GM06990 (cell line): ENCODE measurements around the gene CEP164.

Experiments used
- DNase-seq: peaks from one replicate; pipeline ENCODE4 v3.0.0-alpha.2; 2011; ENCODE audit not compliant: insufficient read length; ENCODE audit errors: extremely low read depth
- H3K27me3 ChIP-seq: replicated peaks from 2 replicates; pipeline ENCODE4 v1.6.0; 2011; ENCODE audit warnings: low read length; ENCODE audit not compliant: control insufficient read depth, insufficient read depth
- H3K36me3 ChIP-seq: 2 replicates; pipeline ENCODE4 v1.5.1; 2011; ENCODE audit warnings: low read length; ENCODE audit not compliant: control insufficient read depth, insufficient read depth
- H3K4me3 ChIP-seq: replicated peaks from 2 replicates; pipeline ENCODE4 v1.5.1; 2011; ENCODE audit warnings: low read depth, mild to moderate bottlenecking, control low read depth, low read length
- CTCF ChIP-seq: IDR thresholded peaks from 2 replicates; pipeline ENCODE4 v1.5.1; 2011; ENCODE audit warnings: low read length, control low read depth, mild to moderate bottlenecking, inconsistent platforms; ENCODE audit not compliant: insufficient read depth, poor library complexity, severe bottlenecking

The CEP164 gene

GRCh38 chr11:117407016-117407415 lies 79.4 kb downstream of the CEP164 start:
- H3K36me3 ChIP-seq, result peaks cover 20% of the 10 kb centered on the region
- no peak for DNase-seq
- TF ChIP-seq CTCF, result no peak
- H3K4me3 ChIP-seq, result no peak overlapping the region
- H3K27me3 ChIP-seq, result no peaks in the 10 kb centered on the region

DNA sequence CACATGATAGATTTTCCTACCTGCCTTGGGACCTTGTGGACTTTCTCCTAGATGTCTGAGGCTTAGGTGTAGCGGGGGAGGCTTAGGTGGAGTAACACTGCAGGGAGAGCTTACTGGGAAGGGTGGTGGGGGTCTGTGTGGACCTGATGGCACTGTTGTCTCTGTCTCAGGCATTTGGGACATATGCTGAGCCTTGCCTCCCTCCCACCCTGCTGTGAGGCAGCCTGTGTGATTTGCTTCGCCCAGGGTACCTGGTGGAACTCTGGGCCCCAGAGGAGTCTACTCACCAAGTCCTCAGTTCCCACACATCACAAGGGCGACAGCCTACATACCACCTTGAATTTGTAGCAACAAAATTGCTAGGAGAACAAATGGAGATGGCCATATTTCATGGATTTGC lies 80.7 kb downstream of the CEP164 start:
- no peak for DNase-seq
- H3K36me3 ChIP-seq, result peaks cover 20% of the 10 kb centered on the region
- H3K27me3 ChIP-seq, result no peaks in the 10 kb centered on the region
- H3K4me3 ChIP-seq, result no peak overlapping the region
- no peak for TF ChIP-seq CTCF

DNA sequence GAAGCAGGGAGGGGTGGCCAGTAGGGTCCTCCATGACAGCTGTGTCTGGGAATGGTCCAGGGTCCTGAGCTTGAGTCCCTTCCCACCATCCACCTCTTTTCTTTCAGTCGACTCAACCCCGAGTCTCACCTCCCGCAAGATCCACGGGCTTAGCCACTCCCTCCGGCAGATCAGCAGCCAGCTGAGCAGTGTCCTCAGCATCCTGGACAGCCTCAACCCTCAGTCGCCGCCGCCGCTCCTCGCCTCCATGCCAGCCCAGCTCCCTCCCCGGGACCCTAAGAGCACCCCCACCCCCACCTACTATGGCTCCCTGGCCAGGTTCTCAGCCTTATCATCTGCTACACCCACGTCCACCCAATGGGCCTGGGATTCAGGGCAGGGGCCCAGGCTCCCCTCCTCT lies 81.9 kb downstream of the CEP164 start:
- H3K4me3 ChIP-seq, result no peak overlapping the region
- H3K36me3 ChIP-seq, result peaks cover 20% of the 10 kb centered on the region
- no peak for TF ChIP-seq CTCF
- no peak for DNase-seq
- no peaks in the 10 kb centered on the region for H3K27me3 ChIP-seq

DNA sequence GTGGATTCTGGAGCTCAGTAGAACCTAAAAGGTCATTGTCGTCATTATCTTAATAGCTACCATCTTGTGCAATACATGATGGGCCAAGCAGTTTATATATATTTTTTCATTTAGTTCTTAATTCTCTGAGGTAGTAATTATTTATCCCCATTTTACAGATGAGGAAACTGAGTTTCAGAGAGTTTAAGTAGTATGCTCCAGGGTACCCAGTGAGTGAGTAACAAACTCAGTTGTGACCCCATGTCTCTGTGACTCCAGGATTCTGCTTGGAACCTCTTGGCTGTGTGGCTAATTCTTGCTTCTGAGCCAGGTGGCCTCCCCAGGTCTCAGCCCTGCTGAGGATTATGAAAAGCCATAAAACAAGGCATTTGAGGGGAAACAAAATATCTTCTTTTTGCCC lies 82.6 kb downstream of the CEP164 start:
- no peak for TF ChIP-seq CTCF
- DNase-seq, result no peak
- peaks cover 17% of the 10 kb centered on the region for H3K36me3 ChIP-seq
- H3K4me3 ChIP-seq, result no peak overlapping the region
- no peaks in the 10 kb centered on the region for H3K27me3 ChIP-seq

GRCh38 chr11:117410861-117411710 lies 83.4 kb downstream of the CEP164 start:
- no peak for TF ChIP-seq CTCF
- DNase-seq, result no peak
- Histone ChIP-seq H3K4me3 (no peak overlapping the region), H3K36me3 (peaks cover 17% of the 10 kb centered on the region), H3K27me3 (no peaks in the 10 kb centered on the region)
